DMS114 treated with DMSO at 0.1 percent for 48 hours (cell line): Measurements from ENCODE around the gene CHRNA7.
"Not testable (repeated sequence)": the region's sequence is repeated elsewhere in the genome, so short reads cannot be mapped to it uniquely, and the experiment has no call there.

Experiments used
- DNase-seq: peaks from one replicate; lab custom pipeline; 2025; ENCODE audit not compliant: unreplicated experiment; lab: John Stamatoyannopoulos, UW

CHRNA7 gene

DNA sequence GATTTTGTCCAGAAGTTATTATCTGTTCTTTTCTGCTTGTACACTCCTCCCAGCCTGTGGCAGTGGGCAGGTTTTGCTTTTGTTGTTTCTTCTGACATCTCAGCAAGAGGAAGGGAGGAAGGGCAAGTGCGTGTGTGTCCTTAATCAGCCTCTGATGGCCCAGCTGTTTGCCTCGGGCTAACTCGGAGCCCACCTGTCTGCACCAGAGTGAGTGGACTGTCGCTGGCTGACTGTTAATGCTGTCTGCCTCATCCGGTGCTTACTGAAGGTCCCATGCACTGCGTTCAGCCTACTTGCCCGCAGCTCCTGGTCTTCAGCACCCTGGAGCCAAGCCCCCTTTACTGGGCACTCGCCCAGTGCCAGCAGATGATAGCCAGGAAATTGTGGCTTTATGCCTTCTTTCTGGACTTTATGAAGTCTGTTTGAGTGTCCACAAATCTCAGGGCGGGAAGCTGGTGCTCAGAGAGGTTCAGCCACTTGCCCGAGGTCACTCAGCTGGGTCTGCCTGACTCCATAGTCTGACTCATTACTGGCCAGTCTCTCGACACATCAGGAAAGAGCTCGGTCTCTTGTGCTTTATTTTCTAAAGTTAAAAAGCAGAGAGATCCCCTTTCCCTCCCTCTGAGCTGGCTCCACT is 89.5 kb downstream of the CHRNA7 start:
- no peak for DNase-seq

DNA sequence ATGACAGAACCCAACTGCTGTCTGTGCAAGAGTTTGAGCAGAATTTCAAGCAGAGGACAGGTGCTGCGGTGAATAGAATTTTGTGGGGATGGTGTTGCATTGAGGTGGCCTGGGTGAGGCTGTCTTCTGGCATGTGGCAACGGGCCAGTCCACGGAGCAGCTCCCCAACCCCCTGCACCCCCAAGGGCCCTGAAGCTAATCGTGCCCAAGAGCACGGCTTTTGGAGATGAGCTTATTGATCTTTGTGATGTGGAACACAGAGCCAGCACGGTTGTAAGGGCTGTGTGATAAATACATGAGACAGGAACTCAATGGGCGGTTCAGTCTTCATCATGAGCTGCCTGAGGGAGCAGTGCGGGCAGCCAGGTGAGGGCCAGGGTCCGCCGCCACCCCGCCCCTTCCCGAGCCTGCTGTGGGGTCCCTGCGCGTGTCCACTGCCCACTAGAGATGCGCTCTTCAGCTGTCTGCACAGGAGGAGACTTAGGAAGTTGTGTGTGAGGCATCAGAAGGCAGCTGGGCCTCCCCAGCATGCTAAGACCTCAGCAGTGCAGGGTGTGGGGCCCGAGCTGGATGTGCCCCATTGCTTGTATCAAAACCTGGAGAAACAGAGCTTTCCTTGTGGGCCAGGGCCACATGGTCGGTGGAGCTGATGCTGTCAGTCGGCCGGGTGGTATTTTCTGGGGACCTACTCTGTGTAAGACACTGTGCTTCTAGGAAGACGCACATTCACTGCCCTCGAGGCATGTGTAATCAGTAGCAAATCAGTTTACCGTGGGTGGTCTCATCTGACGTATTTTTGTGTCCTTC is 90.5 kb downstream of the CHRNA7 start:
- DNase-seq, result no peak

DNA sequence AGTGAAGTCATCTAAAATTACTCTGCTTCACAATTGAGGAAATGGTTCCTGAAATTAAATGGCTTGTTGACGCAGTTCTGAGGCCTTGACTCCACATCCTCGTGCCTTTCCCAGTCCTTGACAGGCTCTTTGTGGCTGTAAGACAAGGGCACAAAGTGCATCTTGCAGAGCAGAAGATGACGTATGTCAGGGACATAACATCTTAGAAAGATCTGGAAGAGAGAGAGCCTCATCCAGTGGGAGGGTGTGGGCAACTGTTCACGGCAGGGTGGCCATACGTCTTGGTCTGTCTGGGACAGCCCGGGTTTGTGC is 91.0 kb downstream of the CHRNA7 start:
- DNase-seq, result no peak

DNA sequence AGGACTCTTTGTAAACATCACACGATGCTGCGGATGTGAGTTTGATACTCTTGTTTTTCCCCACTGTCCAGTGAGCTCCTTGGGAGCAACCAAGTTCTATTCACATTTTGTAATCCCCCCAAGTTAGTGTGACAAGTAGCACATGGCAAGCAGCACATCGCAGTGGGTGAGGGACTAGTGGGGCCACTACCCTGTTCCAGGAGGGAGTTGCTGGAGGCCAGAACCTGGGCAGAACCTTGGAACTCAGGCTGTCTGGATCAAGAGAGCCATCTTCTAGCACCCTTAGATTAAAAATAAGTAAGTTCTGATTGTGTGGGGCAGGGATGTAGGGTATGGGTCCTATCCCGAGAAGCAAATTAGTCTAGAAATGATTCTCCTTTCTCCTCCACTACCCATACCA is 91.7 kb downstream of the CHRNA7 start:
- DNase-seq, result no peak

DNA sequence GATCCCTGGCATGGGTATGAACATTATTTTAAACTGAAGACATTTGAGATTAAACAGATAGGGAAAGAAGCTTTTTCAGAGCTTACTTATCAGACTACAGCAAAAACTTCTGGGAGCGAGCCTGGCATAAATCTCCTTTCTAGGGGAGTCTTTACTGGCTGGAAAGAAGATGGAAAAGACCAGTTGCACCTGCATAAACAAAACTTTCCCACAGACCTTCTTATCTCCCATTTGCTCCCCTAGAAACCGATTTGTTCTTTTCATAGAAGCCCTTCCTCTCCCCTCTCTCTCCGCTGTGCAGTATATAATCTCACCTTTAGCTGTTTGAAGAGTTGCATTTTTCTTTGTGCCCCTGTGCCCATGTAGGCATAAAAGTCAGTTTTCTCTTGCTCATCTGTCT is 93.2 kb downstream of the CHRNA7 start:
- DNase-seq, result no peak

DNA sequence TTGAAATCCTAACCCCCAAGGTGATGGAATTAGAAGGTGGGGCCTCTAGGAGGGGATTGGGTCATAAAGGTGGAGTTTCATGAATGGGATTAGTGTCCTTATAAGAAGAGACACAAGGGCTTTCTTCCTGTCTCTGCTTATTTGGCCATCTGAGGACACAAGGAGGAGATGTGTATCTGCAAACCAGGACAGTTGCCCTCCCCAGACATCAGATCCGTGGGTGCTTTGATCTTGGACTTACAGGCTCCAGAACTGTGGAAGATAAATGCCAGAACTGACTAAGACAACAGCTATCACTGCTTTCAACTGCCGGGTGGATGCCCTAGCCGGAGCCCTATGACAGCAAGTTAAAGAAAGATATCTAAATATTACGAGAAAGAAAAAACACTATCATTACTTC is 94.4 kb downstream of the CHRNA7 start:
- DNase-seq, result no peak

DNA sequence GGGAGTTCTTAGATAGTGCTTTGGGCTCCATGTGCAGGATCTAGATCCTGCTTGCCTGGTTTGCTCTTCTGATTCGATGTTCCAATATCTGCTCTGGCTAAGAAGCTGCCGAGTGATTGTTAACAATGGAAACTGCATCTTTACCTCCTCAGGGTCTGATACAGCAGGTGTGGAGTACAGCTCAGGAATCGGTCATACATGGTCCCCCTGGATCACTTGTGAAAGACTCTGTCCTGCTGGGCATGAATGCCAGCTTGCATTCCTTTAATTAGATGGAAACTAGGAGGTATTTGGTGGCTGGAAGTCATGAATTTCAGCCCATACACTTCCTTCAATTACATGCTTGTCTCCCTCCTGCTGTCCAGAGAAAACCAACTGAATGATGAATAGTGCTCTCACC is 95.3 kb downstream of the CHRNA7 start:
- no peak for DNase-seq

DNA sequence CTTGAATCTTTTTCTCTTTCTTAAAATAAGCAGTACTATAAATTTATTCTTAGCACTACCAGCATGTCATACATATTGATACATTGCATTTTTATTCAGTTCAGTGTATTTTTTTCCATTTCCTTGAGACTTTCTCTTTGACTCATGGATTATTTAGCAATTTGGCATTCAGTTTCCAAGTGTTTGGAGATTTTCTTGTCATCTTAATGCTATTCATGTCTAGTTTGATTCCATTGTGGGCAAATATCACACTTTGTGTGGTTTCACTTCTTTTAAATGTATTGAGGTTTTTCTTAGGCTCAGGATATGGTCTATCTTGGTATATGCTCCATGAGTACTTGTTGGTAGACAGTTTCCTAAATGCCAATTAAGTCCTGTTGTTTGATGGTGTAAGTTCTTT is 99.5 kb downstream of the CHRNA7 start:
- no peak for DNase-seq

DNA sequence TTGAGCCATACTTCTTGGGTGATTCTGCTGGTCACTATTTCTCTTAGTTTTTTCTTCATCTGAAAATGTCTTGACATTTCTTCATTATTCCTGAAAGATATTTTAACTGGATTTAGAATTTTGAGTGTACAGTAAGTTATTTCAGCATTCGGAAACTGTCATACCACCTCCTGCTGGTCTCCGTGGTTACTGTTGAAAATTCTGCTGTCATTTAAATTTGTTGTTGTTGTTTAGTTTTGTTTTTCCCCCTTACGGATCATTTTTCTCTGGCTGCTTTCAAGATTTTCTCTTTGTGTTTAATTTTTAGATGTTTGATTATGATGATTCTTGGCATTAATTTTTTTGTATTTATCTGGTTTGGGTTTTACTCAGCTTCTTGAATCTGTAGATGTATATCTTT is 100.5 kb downstream of the CHRNA7 start:
- DNase-seq, result no peak

DNA sequence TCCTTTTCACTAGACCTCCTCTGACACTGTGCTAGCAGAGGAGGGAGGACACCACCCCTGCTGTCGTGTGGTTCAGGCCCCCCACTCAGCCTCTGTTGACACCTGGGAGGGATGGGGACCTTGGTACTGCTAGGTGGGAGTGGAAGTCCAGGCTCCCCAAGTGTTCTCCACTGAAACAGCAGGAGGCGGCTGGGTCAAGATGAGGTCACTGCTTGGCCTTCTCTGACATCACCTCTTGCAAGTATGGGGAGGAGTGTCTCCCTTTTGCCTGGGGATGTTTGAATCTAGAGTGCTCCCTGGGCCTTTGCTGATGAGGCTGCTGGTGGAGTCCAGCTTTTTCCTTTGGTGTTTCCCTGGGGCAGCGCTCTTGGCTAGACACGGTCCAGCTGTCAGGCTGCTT is 101.5 kb downstream of the CHRNA7 start:
- DNase-seq, result no peak

DNA sequence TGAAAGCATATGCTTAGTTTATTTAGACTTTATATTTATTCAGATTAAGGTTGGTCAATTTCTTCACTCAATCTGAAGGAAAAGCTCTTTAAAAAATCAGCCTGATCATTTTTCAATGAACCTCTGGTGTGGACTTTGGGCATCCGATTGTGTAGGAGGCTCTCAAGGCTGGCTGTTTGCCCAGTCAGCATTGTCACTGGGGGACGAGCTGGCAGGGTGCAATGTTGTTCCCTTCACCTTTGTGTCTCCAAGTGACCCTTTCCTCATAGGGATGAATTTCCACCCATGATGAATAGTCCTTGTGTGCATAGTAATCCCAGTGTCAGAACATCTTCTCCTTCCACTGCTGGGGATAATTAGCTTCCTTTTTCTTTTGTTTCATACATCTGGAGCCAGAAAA is 102.5 kb downstream of the CHRNA7 start:
- no peak for DNase-seq

DNA sequence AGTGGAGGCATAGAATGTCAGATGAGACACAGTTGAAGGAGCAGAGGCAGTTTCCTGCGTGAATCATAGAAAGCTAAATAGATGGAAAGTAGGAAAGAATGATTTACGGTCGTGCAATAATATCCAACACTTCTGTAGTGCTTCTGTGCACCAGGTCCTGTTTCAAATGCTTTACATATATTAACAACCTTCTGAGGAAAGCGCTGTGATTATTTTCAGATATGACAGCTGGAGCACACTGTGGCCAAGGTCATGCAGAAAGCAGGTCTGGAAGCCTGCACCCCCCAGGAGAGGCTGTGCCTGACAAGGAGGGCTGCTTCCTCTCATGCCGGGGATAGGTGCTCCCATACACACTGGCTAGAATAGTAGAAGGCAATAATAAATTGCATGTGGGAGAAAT is 104.5 kb downstream of the CHRNA7 start:
- no peak for DNase-seq

DNA sequence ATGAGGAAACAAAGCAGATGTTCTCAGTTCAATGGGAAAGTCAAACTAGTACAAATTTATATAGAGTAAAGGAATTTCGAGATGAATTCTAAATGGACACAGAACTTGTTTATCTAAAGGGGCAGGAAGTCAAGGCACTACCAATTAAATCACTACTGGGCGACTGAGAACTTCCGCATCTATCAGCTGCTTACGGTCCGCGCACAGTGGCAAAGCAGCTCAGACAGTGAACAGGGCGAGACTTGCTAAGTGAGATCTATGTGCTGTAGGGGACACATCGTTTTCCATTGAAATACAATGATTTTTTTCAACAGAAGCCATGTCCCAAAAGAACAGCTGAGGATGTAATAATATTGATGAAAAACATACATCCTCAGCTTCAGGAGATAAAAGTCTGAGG is 105.0 kb downstream of the CHRNA7 start:
- DNase-seq, result no peak

DNA sequence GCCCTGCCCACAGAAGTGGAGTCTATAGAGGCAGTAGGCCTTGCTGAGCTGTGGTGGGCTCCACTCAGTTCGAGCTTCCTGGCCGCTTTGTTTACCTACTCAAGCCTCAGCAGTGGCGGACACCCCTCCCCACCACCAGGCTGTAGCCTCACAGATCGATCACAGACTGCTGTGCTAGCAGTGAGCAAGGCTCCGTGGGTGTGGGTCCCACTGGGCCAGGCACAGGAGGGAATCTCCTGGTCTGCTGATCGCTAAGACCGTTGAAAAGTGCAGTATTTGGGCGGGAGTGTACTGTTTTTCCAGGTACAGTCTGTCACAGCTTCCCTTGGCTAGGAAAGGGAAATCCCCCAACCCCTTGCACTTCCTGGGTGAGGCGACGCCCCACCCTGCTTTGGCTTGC is 115.2 kb downstream of the CHRNA7 start:
- DNase-seq, result not testable (repeated sequence)

DNA sequence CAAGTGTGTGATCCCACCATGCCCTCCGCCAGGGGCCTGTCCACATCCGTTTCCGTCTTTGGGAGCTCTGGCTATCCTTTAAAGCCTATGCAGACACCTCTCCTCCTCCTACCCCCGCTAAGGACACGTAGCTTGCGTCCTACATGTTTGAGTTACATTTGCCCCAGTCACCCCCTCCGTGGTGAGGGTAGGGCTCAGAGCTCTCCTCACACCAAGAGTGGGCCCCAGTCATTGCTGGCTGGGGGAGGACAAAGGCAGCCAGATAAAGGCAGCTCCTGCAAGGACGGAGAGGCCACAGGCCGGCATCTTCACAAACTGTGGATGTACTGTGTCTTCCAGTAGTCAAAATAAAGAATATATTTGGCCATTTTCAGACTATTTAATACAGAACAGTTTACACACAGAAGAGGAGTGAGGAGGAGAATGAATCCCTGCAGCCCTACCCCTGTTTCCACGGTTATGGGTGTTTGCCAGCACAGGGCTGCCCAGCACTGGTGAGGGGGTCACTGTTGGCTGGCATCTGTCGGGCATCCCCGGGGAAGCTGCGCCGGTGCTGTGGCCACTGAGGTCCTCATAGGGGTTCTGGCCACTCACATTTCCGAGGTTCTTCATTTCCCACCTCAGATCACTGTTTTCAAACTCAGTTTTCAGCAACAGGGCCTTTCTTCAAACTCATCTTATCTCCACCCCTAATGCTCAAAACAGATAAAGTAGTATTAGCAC is 118.7 kb downstream of the CHRNA7 start:
- no peak for DNase-seq

DNA sequence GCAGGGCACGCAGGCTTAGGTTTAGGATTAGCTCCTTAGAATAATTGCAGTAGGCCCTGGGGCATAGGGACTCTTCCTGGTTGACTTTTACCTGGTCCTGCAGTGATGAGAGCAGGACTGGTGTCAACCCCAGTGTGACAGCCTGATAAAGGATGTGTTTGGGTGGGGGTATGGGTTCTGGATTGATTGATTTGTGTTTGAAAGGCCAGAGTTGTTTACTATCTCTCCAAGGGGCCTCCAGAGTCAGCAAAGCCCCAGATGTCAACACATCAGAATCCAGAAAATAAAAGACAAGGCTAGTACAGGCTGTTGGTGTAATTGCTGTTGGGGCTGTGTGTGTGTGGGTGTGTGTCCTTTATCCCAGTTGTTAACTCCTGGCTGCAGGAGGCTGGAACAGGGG is 122.3 kb downstream of the CHRNA7 start:
- DNase-seq, result no peak

DNA sequence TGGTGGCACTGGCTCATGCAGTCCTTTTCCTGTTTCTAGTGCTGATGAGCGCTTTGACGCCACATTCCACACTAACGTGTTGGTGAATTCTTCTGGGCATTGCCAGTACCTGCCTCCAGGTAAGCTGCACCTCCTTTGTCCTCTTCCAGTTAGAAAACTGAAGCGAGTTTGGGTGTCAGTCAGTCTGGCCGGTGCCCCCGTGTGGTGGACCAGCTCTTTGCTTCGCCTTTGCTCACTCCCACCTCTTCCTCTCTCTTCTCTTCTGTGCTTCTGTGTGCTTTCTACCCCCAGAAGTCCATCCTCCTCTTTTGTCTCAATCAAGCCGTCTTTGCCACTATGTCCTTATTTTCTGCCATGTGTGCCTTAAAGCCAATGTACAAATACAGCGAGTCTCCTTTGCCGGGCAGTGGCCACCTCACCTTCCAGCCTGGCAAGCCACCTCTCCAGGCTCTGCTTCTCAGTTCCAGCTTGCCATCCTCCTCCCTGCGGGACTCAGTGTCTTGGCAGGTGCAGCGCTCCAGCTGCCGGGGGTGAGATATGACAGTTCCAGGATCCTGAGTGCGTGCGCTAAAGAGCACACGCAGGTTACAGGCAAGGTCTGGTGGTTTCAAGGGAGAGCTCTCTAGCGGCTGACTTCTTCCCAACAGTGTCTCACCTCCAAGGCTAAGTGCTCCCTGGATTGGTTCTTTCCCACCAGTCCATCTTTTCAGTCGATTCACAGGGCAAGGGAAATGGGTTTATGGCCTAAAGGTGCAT is 123.7 kb downstream of the CHRNA7 start:
- DNase-seq, result not testable (repeated sequence)

DNA sequence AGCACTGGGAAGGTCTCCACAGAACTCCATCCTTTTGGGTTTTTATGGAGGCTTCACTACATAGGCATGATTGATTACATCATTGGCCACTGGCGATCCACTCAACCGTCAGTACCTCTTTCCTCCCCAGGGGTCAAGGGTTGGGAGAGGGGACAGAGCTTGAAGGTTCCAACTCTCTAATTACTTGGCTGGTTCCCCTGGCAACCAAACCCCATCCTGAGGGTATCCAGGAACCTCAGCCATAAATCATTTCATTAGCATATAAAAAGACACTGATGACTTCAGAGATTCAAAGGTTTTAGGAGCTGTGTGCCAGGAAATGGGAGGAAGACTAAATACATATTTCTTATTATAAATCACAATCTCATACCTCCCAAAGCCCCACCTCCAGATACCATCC is 131.8 kb downstream of the CHRNA7 start:
- DNase-seq, result not testable (repeated sequence)

DNA sequence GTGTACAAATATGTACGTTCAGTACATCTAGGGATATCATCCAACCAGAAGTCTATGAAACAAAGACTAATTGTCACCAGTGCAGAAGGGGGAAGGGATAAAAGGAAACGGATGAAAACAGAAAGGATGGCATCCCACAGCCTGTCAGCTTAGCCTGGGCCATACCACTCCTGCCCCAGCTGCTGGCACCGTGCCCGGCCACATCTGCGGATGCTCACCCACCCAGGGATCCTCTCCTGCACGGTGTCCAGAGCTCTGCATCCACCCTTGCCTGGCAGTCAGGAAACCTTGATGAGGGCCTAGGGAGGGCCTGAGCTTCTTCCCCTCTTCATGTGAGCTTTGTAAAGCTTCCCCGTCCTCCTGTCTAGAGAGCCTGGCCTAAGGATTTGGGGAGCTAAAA is 133.8 kb downstream of the CHRNA7 start:
- DNase-seq, result not testable (repeated sequence)

DNA sequence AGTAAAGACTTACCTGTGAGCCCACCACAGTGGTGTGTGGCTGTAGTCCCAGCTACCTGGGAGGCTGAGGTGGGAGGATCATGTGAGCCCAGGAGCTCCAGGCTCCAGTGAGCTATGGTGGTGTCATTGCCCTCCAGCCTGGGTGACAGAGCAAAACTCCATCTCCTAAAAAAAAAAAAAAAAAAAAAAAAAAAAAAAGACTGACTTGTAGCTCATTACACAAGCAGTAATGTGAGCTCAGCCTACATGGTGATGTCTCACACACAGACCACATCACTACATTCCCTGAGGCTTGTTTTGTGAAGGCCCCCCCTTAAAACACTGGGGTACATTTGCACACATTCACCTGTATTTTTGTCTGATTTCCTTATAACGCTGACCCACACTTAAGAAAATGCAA is 134.4 kb downstream of the CHRNA7 start:
- DNase-seq, result not testable (repeated sequence)

DNA sequence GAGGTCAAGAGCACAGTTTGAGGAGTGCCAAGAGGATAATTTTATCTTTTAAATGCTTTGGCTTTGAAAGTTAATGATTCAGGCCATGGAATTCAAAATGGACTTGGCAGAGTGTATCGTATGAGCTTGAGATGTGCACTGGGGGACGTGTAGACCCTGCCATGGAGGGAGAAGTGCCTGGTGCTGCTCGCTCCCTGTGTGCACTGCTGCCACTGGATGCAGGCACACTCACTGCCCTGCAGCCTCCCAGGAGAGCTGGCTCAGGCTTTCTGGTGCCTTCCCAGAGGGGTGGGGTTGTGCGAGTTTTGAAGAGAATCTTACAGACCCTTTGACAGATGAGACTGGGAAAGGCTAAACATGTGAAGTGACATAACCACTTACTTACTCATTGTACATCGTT is 135.5 kb downstream of the CHRNA7 start:
- not testable (repeated sequence) for DNase-seq

DNA sequence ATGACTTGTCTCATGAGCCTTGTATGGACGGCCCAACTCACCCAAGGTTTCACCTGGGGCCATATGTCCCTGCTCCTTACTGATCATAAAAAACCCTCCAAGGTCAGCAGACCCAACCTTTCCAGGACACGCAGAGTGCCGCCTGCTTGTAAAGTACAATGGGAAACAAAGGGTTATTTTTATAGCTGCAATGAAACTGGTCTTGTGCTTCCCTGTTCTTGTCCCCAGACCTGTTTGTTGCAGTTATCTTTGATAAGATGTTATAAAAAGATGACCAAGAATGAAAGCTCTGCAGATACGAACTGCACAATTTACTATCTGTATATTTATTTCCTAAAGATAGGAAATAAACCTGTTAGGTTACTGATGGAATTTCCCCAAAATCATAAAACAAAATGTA is 136.0 kb downstream of the CHRNA7 start:
- not testable (repeated sequence) for DNase-seq
